SK-N-SH treated with all-trans-retinoic acid at 6 μM for 48 hours (cell line): ENCODE results near the gene RGS6.

Source experiments
- ATAC-seq: fragments of 200-7000 bp; cut with Tn5 transposase; 3 replicates; pipeline ENCODE4 v1.9.1; 2020; ENCODE audit warnings: mild to moderate bottlenecking, moderate library complexity
- BACH2 ChIP-seq: fragments of 250-450 bp; sonication (Bioruptor Pico); IDR thresholded peaks from 2 replicates; pipeline ENCODE4 v1.9.0; 2021; ENCODE audit warnings: mild to moderate bottlenecking, borderline replicate concordance
- CSDC2 ChIP-seq: fragments of 250-450 bp; sonication (Bioruptor Pico); IDR thresholded peaks from 2 replicates; pipeline ENCODE4 v1.5.0; 2020; ENCODE audit warnings: mild to moderate bottlenecking, moderate library complexity
- ESRRG ChIP-seq: fragments of 250-450 bp; sonication (Bioruptor Pico); IDR thresholded peaks from 2 replicates; pipeline ENCODE4 v1.6.1; 2021; ENCODE audit warnings: mild to moderate bottlenecking
- GLIS3 ChIP-seq: fragments of 250-450 bp; sonication (Bioruptor Pico); IDR thresholded peaks from 2 replicates; pipeline ENCODE4 v1.5.0; 2020; ENCODE audit warnings: mild to moderate bottlenecking, moderate library complexity
- ISL1 ChIP-seq: fragments of 250-450 bp; sonication (Bioruptor Pico); IDR thresholded peaks from 2 replicates; pipeline ENCODE4 v2.1.2; 2022; ENCODE audit warnings: mild to moderate bottlenecking, moderate library complexity
- OSR1 ChIP-seq: fragments of 250-450 bp; sonication (Bioruptor Pico); IDR thresholded peaks from 2 replicates; pipeline ENCODE4 v1.8.0; 2022; ENCODE audit warnings: moderate library complexity, mild to moderate bottlenecking, inconsistent platforms
- PPARA ChIP-seq: fragments of 250-450 bp; sonication (Bioruptor Pico); IDR thresholded peaks from 2 replicates; pipeline ENCODE4 v1.5.0; 2020; ENCODE audit warnings: mild to moderate bottlenecking, borderline replicate concordance
- RARB ChIP-seq: fragments of 250-450 bp; sonication (Bioruptor Pico); IDR thresholded peaks from 2 replicates; pipeline ENCODE4 v1.8.0; 2021; ENCODE audit warnings: mild to moderate bottlenecking, moderate library complexity
- SNAI2 ChIP-seq: fragments of 250-450 bp; sonication (Bioruptor Pico); IDR thresholded peaks from 2 replicates; pipeline ENCODE4 v1.5.0; 2020; ENCODE audit warnings: mild to moderate bottlenecking, moderate library complexity
- TCF4 ChIP-seq: fragments of 250-450 bp; sonication (Bioruptor Pico); IDR thresholded peaks from 2 replicates; pipeline ENCODE4 v1.8.0; 2021; ENCODE audit warnings: mild to moderate bottlenecking, moderate library complexity, borderline replicate concordance
- TOX ChIP-seq: fragments of 250-450 bp; sonication (Bioruptor Pico); IDR thresholded peaks from 2 replicates; pipeline ENCODE4 v1.8.0; 2021; ENCODE audit warnings: mild to moderate bottlenecking, moderate library complexity, borderline replicate concordance
- ZC3H10 ChIP-seq: fragments of 250-450 bp; sonication (Bioruptor Pico); IDR thresholded peaks from 2 replicates; pipeline ENCODE4 v1.5.1; 2021; ENCODE audit warnings: mild to moderate bottlenecking, moderate library complexity
- ZFP3 ChIP-seq: fragments of 250-450 bp; sonication (Bioruptor Pico); IDR thresholded peaks from 2 replicates; pipeline ENCODE4 v1.5.0; 2020; ENCODE audit warnings: mild to moderate bottlenecking, moderate library complexity
- ZNF565 ChIP-seq: fragments of 450-650 bp; formaldehyde crosslinking; conservative IDR thresholded peaks from 2 replicates; pipeline ENCODE4 v1.5.0; 2020; ENCODE audit warnings: low read depth, mild to moderate bottlenecking, moderate library complexity
- ZNF70 ChIP-seq: fragments of 450-650 bp; formaldehyde crosslinking; IDR thresholded peaks from 2 replicates; pipeline ENCODE4 v1.5.0; 2020; ENCODE audit warnings: mild to moderate bottlenecking, moderate library complexity
- TF ChIP-seq, protein P1 (sequence below): fragments of 250-450 bp; sonication (Bioruptor Pico); IDR thresholded peaks from 2 replicates; pipeline ENCODE4 v1.5.0; 2020; ENCODE audit warnings: mild to moderate bottlenecking, moderate library complexity
- TF ChIP-seq, protein P2 (sequence below): fragments of 250-450 bp; sonication (Bioruptor Pico); IDR thresholded peaks from 2 replicates; pipeline ENCODE4 v1.8.0; 2021; ENCODE audit warnings: low read depth, mild to moderate bottlenecking, moderate library complexity, borderline replicate concordance
- TF ChIP-seq, protein P3 (sequence below): fragments of 250-450 bp; sonication (Bioruptor Pico); IDR thresholded peaks from 2 replicates; pipeline ENCODE4 v1.5.1; 2021; ENCODE audit warnings: mild to moderate bottlenecking, moderate library complexity
- TF ChIP-seq, protein P4 (sequence below): fragments of 250-450 bp; sonication (Bioruptor Pico); IDR thresholded peaks from 2 replicates; pipeline ENCODE4 v1.8.0; 2020; ENCODE audit warnings: mild to moderate bottlenecking, moderate library complexity, borderline replicate concordance

RGS6 gene

DNA sequence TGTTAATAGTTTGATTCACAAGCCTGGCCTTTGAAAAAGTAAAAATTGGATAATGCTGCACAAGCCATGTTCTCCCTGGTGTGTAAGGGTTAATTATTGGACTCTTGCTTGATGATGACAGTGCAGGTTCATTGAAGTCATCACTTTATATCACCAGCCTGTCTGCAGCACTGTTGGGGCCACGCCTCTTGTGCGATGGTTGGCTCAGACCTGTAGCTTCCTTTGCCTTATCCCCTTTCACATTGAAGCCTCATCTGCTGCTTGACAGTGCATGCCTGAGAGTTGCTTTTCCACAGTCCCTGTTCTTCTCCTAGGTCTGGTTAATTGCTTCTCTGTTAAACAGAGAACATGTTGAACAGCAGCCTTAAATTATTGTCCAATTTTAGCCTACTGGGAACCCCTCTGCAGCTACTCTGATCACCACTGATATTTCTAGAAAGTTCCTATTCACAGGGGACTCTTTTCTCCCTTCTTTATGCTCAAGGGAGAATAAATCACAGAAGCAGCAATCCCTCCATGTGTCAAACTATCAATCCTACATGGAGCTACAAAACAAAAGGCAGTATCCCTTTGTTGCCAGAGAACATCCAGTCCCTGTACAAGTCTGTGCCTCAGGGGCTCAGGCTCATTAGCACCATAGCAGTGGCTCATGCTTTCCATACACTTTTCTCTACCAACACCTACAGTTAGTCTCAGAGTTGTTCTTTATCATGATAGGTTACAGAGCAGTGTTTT lies 322.1 kb downstream of the RGS6 start:
- no peak for ATAC-seq
- TF ChIP-seq, protein P1, sequence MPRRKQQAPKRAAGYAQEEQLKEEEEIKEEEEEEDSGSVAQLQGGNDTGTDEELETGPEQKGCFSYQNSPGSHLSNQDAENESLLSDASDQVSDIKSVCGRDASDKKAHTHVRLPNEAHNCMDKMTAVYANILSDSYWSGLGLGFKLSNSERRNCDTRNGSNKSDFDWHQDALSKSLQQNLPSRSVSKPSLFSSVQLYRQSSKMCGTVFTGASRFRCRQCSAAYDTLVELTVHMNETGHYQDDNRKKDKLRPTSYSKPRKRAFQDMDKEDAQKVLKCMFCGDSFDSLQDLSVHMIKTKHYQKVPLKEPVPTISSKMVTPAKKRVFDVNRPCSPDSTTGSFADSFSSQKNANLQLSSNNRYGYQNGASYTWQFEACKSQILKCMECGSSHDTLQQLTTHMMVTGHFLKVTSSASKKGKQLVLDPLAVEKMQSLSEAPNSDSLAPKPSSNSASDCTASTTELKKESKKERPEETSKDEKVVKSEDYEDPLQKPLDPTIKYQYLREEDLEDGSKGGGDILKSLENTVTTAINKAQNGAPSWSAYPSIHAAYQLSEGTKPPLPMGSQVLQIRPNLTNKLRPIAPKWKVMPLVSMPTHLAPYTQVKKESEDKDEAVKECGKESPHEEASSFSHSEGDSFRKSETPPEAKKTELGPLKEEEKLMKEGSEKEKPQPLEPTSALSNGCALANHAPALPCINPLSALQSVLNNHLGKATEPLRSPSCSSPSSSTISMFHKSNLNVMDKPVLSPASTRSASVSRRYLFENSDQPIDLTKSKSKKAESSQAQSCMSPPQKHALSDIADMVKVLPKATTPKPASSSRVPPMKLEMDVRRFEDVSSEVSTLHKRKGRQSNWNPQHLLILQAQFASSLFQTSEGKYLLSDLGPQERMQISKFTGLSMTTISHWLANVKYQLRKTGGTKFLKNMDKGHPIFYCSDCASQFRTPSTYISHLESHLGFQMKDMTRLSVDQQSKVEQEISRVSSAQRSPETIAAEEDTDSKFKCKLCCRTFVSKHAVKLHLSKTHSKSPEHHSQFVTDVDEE (CRISPR knock-in tag): no peak
- no peak for TF ChIP-seq CSDC2
- TF ChIP-seq, protein P2, sequence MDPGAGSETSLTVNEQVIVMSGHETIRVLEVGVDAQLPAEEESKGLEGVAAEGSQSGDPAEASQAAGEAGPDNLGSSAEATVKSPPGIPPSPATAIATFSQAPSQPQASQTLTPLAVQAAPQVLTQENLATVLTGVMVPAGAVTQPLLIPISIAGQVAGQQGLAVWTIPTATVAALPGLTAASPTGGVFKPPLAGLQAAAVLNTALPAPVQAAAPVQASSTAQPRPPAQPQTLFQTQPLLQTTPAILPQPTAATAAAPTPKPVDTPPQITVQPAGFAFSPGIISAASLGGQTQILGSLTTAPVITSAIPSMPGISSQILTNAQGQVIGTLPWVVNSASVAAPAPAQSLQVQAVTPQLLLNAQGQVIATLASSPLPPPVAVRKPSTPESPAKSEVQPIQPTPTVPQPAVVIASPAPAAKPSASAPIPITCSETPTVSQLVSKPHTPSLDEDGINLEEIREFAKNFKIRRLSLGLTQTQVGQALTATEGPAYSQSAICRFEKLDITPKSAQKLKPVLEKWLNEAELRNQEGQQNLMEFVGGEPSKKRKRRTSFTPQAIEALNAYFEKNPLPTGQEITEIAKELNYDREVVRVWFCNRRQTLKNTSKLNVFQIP (CRISPR knock-in tag): no peak
- TF ChIP-seq RARB (CRISPR knock-in tag): no peak
- no peak for TF ChIP-seq OSR1 (CRISPR knock-in tag)
- TF ChIP-seq, protein P3, sequence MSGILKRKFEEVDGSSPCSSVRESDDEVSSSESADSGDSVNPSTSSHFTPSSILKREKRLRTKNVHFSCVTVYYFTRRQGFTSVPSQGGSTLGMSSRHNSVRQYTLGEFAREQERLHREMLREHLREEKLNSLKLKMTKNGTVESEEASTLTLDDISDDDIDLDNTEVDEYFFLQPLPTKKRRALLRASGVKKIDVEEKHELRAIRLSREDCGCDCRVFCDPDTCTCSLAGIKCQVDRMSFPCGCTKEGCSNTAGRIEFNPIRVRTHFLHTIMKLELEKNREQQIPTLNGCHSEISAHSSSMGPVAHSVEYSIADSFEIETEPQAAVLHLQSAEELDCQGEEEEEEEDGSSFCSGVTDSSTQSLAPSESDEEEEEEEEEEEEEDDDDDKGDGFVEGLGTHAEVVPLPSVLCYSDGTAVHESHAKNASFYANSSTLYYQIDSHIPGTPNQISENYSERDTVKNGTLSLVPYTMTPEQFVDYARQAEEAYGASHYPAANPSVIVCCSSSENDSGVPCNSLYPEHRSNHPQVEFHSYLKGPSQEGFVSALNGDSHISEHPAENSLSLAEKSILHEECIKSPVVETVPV (CRISPR knock-in tag): no peak
- TF ChIP-seq SNAI2 (CRISPR knock-in tag): no peak
- no peak for TF ChIP-seq BACH2
- no peak for TF ChIP-seq ZNF70 (CRISPR knock-in tag)
- TF ChIP-seq ISL1 (CRISPR knock-in tag): no peak
- no peak for TF ChIP-seq ZC3H10 (CRISPR knock-in tag)
- no peak for TF ChIP-seq ESRRG (CRISPR knock-in tag)
- TF ChIP-seq PPARA: no peak
- TF ChIP-seq ZNF565 (CRISPR knock-in tag): no peak
- TF ChIP-seq ZFP3: no peak

DNA sequence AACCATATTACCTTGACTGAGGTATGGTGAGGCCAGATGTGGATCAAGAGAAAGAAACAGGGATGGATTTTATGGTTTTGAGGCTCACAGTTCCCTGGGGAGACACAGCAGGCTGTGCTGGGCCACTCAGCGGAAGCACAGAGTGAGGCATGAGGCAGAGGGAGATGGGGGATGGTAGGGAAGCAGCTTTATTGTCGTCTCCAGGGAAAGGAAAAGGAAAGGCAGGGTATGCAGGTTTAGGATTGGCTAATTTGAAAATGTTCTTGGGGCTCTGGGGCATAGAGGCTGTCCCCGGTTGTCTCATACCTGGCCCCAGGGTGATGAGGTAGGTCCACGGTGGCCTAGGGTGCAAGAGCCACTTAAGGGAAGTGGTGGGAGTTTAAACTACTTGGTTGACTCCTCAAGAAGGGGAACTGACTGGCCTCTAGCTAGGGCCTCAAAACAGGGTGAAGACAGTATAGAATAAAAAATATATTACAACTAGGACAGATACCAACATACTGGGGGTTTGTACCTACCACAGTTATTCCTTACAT lies 322.8 kb downstream of the RGS6 start:
- ATAC-seq: no peak
- no peak for TF ChIP-seq ZC3H10 (CRISPR knock-in tag)
- TF ChIP-seq BACH2: no peak
- TF ChIP-seq GLIS3 (CRISPR knock-in tag): no peak
- TF ChIP-seq, protein P4, sequence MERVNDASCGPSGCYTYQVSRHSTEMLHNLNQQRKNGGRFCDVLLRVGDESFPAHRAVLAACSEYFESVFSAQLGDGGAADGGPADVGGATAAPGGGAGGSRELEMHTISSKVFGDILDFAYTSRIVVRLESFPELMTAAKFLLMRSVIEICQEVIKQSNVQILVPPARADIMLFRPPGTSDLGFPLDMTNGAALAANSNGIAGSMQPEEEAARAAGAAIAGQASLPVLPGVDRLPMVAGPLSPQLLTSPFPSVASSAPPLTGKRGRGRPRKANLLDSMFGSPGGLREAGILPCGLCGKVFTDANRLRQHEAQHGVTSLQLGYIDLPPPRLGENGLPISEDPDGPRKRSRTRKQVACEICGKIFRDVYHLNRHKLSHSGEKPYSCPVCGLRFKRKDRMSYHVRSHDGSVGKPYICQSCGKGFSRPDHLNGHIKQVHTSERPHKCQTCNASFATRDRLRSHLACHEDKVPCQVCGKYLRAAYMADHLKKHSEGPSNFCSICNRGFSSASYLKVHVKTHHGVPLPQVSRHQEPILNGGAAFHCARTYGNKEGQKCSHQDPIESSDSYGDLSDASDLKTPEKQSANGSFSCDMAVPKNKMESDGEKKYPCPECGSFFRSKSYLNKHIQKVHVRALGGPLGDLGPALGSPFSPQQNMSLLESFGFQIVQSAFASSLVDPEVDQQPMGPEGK (CRISPR knock-in tag): no peak
- TF ChIP-seq, protein P2 (CRISPR knock-in tag): no peak
- no peak for TF ChIP-seq ESRRG (CRISPR knock-in tag)
- TF ChIP-seq PPARA: no peak

DNA sequence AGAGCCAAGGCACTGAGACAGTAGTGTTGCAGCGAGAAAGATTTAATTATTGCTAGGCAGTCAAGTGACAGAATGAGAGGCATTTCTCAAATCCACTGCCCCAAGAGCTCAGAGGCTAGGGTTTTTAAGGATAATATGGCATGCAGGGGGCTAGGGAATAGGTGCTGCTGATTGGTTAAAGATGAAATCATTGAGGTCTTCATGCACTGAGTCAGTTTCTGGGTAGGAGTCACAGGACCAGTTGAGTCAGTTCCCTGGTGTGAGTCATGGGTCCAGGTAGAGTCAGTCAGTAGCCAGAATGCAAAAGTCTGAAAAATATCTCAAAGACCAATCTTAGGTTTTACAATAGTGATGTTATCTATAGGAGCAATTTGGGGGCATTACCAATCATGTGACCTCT lies 323.8 kb downstream of the RGS6 start:
- ATAC-seq: no peak
- TF ChIP-seq ZC3H10 (CRISPR knock-in tag) (no peak), TOX (CRISPR knock-in tag) (no peak), TCF4 (CRISPR knock-in tag) (no peak)
